Measurements from ENCODE around the gene PRB2. TPM values are rescaled to one million over a fixed set of nuclear protein-coding genes. Genes with fewer than 3 reads are reported as not detected.

Gene PRB2
- total and polyA plus RNA-seq, 2 of the 4 experiments (the other 2 are of a cell fraction) = not detected

DNA sequence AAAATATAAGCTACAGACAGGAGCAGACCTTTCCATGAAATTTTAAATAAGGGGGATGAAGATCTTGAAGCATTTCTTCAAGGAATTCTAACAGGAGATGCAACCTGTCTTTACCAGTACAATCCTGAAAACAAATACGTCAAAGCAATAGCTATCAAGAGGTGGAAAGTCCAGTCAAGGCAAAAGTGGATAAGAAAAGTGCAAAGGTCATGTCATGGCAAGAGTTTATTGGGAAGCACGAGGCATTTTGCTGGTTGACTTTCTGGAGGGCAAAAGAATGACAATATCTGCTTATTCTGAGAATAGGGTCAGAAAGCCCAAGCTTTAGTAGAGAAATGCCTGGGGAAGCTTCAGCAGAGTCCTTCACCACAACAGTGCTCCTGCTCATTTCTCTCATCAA, 50.9 kb downstream of the PRB2 start:
- intact Hi-C loops (cut with micrococcal nuclease) (no loop called here), in situ Hi-C loops (cut with MboI; ENCODE audit: low sequenced_read_pairs) (no loop called here), dilution Hi-C loops (cut with HindIII; ENCODE audit: low sequenced_read_pairs, unreplicated experiment) (no loop called here)
- no peaks in the 10 kb centered on the region for H3K4me1 ChIP-seq (ENCODE audit: control insufficient read depth, insufficient read depth, low read length)
- no peak overlapping the region for H3K4me2 ChIP-seq (ENCODE audit: low read depth, low read length)
- no peaks in the 10 kb centered on the region for H3K27me3 ChIP-seq (ENCODE audit: control insufficient read depth, insufficient read depth, low read length)
- H3K27ac ChIP-seq (ENCODE audit: insufficient read depth, low read length) = no peak overlapping the region
- H3K9me1 ChIP-seq (ENCODE audit: insufficient read depth, low read length) = no peaks in the 10 kb centered on the region
- WGBS, 2 experiments (ENCODE audit: extremely low coverage in 2 of 2, insufficient read length in 1 of 2) = 20% methylated on average over 1 of the region's 2 CpGs; no CpG with 5 or more reads in 1 of the 2 experiments
- ChIA-PET POLR2A (ENCODE audit: unreplicated experiment) (no interaction called here), CTCF (no interaction called here)
- TF ChIP-seq MXI1 (IDR thresholded peaks at IDR 0.05; ENCODE audit: borderline replicate concordance, low read depth, low read length) (no peak), RCOR1 (IDR thresholded peaks at IDR 0.05; ENCODE audit: insufficient replicate concordance, low read length) (no peak), CHD1 (IDR thresholded peaks at IDR 0.05; ENCODE audit: low read depth, low read length) (no peak), CEBPB (IDR thresholded peaks at IDR 0.05; ENCODE audit: low read depth, low read length) (no peak), MAFK (IDR thresholded peaks at IDR 0.05; ENCODE audit: low read depth, low read length) (no peak), FOS (IDR thresholded peaks at IDR 0.05; ENCODE audit: low read depth, low read length) (no peak), POLR2A (IDR thresholded peaks at IDR 0.05; ENCODE audit: low read depth, low read length) (no peak), SMC3 (IDR thresholded peaks at IDR 0.05; ENCODE audit: low read depth, low read length) (no peak), MAZ (IDR thresholded peaks at IDR 0.05; ENCODE audit: borderline replicate concordance, low read depth, low read length) (no peak), BHLHE40 (IDR thresholded peaks at IDR 0.05; ENCODE audit: low read depth, low read length) (no peak), NFE2L2 (IDR thresholded peaks at IDR 0.05; ENCODE audit: low read depth, low read length) (no peak)
- TF ChIP-seq, protein P1, sequence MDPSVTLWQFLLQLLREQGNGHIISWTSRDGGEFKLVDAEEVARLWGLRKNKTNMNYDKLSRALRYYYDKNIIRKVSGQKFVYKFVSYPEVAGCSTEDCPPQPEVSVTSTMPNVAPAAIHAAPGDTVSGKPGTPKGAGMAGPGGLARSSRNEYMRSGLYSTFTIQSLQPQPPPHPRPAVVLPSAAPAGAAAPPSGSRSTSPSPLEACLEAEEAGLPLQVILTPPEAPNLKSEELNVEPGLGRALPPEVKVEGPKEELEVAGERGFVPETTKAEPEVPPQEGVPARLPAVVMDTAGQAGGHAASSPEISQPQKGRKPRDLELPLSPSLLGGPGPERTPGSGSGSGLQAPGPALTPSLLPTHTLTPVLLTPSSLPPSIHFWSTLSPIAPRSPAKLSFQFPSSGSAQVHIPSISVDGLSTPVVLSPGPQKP (IDR thresholded peaks at IDR 0.05; ENCODE audit: borderline replicate concordance, low read depth, low read length) = no peak
- TF ChIP-seq, protein P2, sequence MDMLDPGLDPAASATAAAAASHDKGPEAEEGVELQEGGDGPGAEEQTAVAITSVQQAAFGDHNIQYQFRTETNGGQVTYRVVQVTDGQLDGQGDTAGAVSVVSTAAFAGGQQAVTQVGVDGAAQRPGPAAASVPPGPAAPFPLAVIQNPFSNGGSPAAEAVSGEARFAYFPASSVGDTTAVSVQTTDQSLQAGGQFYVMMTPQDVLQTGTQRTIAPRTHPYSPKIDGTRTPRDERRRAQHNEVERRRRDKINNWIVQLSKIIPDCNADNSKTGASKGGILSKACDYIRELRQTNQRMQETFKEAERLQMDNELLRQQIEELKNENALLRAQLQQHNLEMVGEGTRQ (IDR thresholded peaks at IDR 0.05; ENCODE audit: low read depth, low read length) = no peak
- TF ChIP-seq, protein P3, sequence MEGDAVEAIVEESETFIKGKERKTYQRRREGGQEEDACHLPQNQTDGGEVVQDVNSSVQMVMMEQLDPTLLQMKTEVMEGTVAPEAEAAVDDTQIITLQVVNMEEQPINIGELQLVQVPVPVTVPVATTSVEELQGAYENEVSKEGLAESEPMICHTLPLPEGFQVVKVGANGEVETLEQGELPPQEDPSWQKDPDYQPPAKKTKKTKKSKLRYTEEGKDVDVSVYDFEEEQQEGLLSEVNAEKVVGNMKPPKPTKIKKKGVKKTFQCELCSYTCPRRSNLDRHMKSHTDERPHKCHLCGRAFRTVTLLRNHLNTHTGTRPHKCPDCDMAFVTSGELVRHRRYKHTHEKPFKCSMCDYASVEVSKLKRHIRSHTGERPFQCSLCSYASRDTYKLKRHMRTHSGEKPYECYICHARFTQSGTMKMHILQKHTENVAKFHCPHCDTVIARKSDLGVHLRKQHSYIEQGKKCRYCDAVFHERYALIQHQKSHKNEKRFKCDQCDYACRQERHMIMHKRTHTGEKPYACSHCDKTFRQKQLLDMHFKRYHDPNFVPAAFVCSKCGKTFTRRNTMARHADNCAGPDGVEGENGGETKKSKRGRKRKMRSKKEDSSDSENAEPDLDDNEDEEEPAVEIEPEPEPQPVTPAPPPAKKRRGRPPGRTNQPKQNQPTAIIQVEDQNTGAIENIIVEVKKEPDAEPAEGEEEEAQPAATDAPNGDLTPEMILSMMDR (conservative IDR thresholded peaks at IDR 0.05; ENCODE audit: low read depth, low read length) = no peak
- H4K20me1 ChIP-seq (ENCODE audit: insufficient read depth, low read length) = no peaks in the 10 kb centered on the region
- H3K4ac ChIP-seq (ENCODE audit: low read depth, low read length) = no peak overlapping the region
- peaks cover 10% of the 10 kb centered on the region for H3K9me3 ChIP-seq (ENCODE audit: control insufficient read depth, insufficient read depth, low read length)
- no peak overlapping the region for H2BK15ac ChIP-seq (ENCODE audit: low read depth, low read length)
- H4K91ac ChIP-seq (ENCODE audit: insufficient read depth, low read depth, low read length) = no peak overlapping the region
- H3K79me1 ChIP-seq (ENCODE audit: low read depth in 1 of 2, low read length in 2 of 2) = no peaks in the 10 kb centered on the region
- H3K4me3 ChIP-seq (ENCODE audit: insufficient read depth, low read depth, low read length) = no peak overlapping the region
- H3K56ac ChIP-seq (ENCODE audit: extremely low read depth, insufficient read depth, low read length) = no peak overlapping the region
- no peak overlapping the region for H2BK5ac ChIP-seq (ENCODE audit: low read depth, low read length, poor library complexity, severe bottlenecking)
- H2AFZ ChIP-seq (replicated peaks; ENCODE audit: low read length, poor library complexity) = no peak overlapping the region
- H2BK20ac ChIP-seq (ENCODE audit: low read depth, low read length) = no peak overlapping the region
- DNase-seq = no peak
- no TSS peak for BruUV-seq (replicated peaks)
- H3K36me3 ChIP-seq (ENCODE audit: control insufficient read depth, insufficient read depth, low read length) = no peaks in the 10 kb centered on the region
- H2BK120ac ChIP-seq (ENCODE audit: low read depth, low read length) = no peak overlapping the region
- no peak overlapping the region for H3K9ac ChIP-seq (ENCODE audit: low read depth, low read length)
- H3K18ac ChIP-seq (ENCODE audit: low read depth, low read length) = no peak overlapping the region
- H3K23ac ChIP-seq (ENCODE audit: low read depth, low read length) = no peak overlapping the region
- no peak overlapping the region for H2AK5ac ChIP-seq (ENCODE audit: low read depth, low read length)
- no peak overlapping the region for H4K5ac ChIP-seq (ENCODE audit: low read depth, low read length)
- no peak for ATAC-seq (ENCODE audit: low read depth)
- no peak overlapping the region for H2AK9ac ChIP-seq (replicated peaks; ENCODE audit: low read depth, low read length, poor library complexity)
- H4K8ac ChIP-seq (ENCODE audit: low read depth in 2 of 2, low read length in 2 of 2) = no peak overlapping the region
- H3K14ac ChIP-seq (replicated peaks; ENCODE audit: low read depth, low read length) = no peak overlapping the region
